ENCODE measurements around the gene FANCI.

The FANCI gene

DNA sequence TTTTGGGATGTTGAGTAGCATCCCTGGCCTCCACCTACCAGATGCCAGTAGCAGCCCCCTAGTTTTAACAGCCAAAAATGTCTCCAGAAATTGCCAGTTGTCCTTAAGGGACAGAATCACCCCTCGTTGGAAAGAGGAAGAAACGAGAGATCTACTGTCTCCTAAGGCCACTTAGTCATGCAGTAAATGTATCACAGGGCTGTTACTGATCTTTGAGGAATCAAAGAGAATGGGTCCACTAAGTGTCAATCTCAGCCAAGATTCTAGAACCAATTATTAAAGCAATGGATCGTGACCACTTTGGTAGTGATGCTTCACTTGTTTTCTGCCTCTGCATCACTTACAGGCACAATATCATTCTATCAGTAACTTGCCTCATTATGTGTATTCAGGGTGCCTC lies 64.5 kb downstream of the FANCI start:
- DNase-seq = no peak

DNA sequence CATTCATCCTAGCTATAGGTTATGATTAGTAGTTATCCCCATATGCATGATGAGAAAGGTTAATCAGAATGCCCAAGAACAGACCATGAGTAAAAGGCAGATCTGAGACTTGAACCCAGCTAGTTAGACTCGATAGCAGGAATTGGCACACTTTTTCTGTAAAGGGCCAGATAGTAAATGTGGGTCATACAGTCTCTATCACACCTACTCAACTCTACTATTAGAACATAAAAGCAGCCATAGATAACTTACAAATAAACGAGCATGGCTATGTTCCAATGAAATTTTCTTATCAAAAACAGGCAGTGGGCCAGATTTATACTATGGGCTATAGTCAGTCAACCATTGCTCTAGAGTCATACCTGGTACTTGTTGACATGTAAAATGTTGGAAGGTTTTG lies 66.2 kb downstream of the FANCI start:
- peak; percentile 52 for DNase-seq

GRCh38 chr15:89315375-89315929 lies 71.7 kb downstream of the FANCI start:
- no peak for DNase-seq

DNA sequence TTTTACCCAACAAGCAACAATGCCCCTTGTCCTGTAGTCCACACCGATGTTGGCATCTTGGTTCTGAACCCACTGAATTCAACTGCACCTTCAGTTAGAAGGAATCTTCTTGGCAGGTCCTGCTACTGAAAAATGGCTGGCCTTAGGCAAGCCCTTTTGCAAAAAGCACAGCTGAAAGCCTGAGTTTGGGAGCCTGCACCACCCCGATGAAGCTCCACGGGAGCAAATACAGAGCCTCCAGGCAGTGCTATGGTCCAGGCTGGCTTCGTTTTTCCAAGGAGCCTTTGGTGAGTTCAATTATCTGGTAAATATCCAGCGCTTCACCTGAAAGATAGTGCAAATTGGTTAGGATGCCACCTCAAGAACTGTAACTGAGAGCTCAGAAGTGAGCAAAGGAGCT lies 72.7 kb downstream of the FANCI start:
- DNase-seq = no peak

GRCh38 chr15:89317186-89317720 lies 73.5 kb downstream of the FANCI start:
- no peak for DNase-seq

GRCh38 chr15:89319678-89320077 lies 75.9 kb downstream of the FANCI start:
- no peak for DNase-seq

- DNase-seq = no peak
Observed at GRCh38 chr15:89320200-89320599, 76.4 kb downstream of the FANCI start.

- DNase-seq = peak; percentile 57
Observed at GRCh38 chr15:89321521-89322410, 78.0 kb downstream of the FANCI start.

- DNase-seq = no peak
Observed at GRCh38 chr15:89322822-89323221, 79.0 kb downstream of the FANCI start.

GRCh38 chr15:89323825-89324224 lies 80.0 kb downstream of the FANCI start:
- no peak for DNase-seq

- DNase-seq = no peak
Observed at GRCh38 chr15:89325039-89325803, 81.4 kb downstream of the FANCI start.

GRCh38 chr15:89326316-89326715 lies 82.5 kb downstream of the FANCI start:
- DNase-seq = no peak

GRCh38 chr15:89327113-89327512 lies 83.3 kb downstream of the FANCI start:
- DNase-seq = no peak

DNA sequence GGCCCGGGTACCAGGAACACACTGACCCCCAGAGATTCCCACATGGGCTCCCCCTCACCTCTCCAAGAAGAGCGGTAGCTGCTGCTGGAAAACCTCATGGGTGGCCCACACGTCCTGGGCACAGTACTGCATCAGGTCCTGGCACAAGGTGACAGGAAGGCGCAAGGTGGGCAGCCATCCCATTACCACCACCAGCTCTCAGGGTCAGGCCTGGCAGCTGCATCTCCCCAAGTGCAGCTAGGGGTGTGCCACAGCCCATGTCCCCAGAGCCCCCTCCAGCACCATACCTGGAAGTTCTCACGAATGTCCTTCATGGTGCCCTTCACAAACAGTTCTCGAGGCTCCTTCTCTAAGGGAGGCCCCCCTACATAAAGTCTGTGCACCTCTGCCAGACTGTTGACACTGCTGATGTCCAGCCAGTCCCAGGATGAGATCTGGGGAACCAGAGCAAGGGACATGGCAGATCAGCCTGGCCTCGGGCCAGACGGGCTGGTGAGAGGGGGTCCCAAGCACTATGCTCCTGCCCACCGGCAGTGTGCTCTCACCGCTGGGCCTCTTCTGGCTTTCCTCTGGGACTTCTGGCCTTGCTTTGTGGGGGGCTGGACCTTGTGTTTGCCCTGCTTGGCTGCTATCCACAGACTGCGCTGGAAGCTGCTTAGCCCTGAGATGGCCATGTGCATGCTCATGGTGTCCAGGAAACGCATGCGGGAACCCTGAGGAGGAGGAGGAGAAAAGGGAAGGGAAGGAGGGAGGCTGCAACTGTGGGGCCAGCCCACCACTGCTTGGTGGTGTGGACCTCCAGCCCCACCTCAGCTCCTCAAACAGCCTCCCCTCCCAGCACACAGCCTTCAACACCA lies 84.8 kb downstream of the FANCI start:
- no peak for DNase-seq

DNA sequence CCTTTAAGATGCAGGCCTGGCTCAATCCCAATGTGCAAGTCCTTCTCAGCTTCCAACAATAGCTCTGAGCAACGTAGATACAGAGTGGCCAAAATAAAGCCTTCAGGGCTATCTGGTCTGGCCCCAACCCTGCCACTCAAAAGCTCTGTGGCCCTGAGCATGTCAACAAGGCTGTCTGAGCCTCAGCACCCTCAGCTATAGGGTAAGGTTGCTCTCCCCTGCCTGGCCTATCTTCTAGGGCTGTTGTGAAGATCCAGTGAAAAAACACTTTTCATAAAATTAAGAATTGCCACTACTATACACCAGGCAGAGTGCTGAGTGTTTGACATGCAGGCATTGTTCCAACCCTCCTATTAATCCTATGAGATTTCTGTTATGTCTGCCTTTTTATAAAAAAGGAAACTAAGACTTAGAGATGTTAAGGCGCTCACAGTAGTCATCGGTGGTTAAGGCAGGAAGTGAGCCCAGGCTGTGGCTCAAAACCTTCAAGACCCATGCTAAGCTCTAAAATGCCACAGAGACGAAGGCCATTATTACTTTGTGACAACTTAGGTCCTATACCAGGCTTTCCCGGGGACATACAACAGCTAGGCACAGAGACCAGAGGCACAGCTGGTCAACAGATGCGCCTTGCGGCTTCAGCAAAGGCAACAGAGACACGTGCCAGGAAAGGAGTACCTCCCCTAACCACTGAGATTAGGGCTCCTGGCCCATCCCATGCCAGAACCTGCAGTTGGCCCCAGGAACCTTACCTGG lies 85.7 kb downstream of the FANCI start:
- DNase-seq = no peak

- no peak for DNase-seq
Observed at GRCh38 chr15:89330119-89330518, 86.3 kb downstream of the FANCI start.

- no peak for DNase-seq
Observed at GRCh38 chr15:89330881-89331595, 87.3 kb downstream of the FANCI start.

GRCh38 chr15:89332446-89332845 lies 88.7 kb downstream of the FANCI start:
- DNase-seq = peak; percentile 67

- no peak for DNase-seq
Observed at GRCh38 chr15:89333011-89333860, 89.5 kb downstream of the FANCI start.

GRCh38 chr15:89333959-89334509 lies 90.3 kb downstream of the FANCI start:
- DNase-seq = no peak

All from hematopoietic multipotent progenitor cell treated with erythropoietin and hydrocortisone succinate and interleukin-3 and kit ligand, for 6 days (in vitro differentiated cells).